ENCODE measurements around the gene ACRBP.

Gene ACRBP

GRCh38 chr12:6647083-6647604 is at the start of gene ACRBP:
Gene ACRBP (minus strand): TSS chr12:6647432. CDS start chr12:6647366, 66 bp downstream.
- peak; percentile 42 for DNase-seq

GRCh38 chr12:6695313-6696045 is 48.2 kb upstream of the ACRBP start:
- no peak for DNase-seq

- DNase-seq: no peak
These were observed 47.5 kb upstream of the ACRBP start for GRCh38 chr12:6694701-6695100.

GRCh38 chr12:6693832-6694355 is 46.7 kb upstream of the ACRBP start:
- no peak for DNase-seq

- no peak for DNase-seq
These were observed 45.7 kb upstream of the ACRBP start for GRCh38 chr12:6692888-6693287.

- DNase-seq: no peak
These were observed 44.2 kb upstream of the ACRBP start for GRCh38 chr12:6691473-6691872.

GRCh38 chr12:6688999-6689882 is 42.0 kb upstream of the ACRBP start, which contains the start of gene ZNF384:
Gene ZNF384 (minus strand): TSS chr12:6689375. CDS start chr12:6679520, 9,855 bp downstream.
- peak; percentile 93 for DNase-seq

- peak; percentile 39 for DNase-seq
These were observed 41.3 kb upstream of the ACRBP start for GRCh38 chr12:6688543-6688998.

GRCh38 chr12:6685814-6686213 is 38.6 kb upstream of the ACRBP start:
- DNase-seq: no peak

- DNase-seq: peak; percentile 49
These were observed 37.4 kb upstream of the ACRBP start for GRCh38 chr12:6684609-6685008.

GRCh38 chr12:6676962-6677361 is 29.7 kb upstream of the ACRBP start:
- no peak for DNase-seq

GRCh38 chr12:6672143-6672542 is 24.9 kb upstream of the ACRBP start:
- DNase-seq: no peak

- DNase-seq: no peak
These were observed 20.5 kb upstream of the ACRBP start for GRCh38 chr12:6667559-6668210.

GRCh38 chr12:6666211-6666610 is 19.0 kb upstream of the ACRBP start:
- no peak for DNase-seq

GRCh38 chr12:6664902-6665301 is 17.7 kb upstream of the ACRBP start:
- no peak for DNase-seq

GRCh38 chr12:6662906-6663742 is 15.9 kb upstream of the ACRBP start, which contains the start of gene ING4:
Gene ING4 (minus strand): TSS chr12:6663119. CDS start chr12:6663101, 18 bp downstream.
- peak; percentile 94 for DNase-seq

- DNase-seq: no peak
These were observed 15.3 kb upstream of the ACRBP start for GRCh38 chr12:6662602-6662905.

GRCh38 chr12:6653987-6654386 is 6.8 kb upstream of the ACRBP start:
- no peak for DNase-seq

GRCh38 chr12:6653342-6653741 is 6.1 kb upstream of the ACRBP start:
- no peak for DNase-seq

GRCh38 chr12:6652391-6652790 is 5.2 kb upstream of the ACRBP start:
- no peak for DNase-seq

- DNase-seq: no peak
These were observed 3.6 kb upstream of the ACRBP start for GRCh38 chr12:6650832-6651231.
